ENCODE data around the gene SPATS2L. TPM values are rescaled to one million over a fixed set of nuclear protein-coding genes. Genes with fewer than 3 reads are reported as not detected.

Gene SPATS2L
- total and polyA plus RNA-seq, 2 of the 13 experiments (the other 11 are each of a cell fraction or from before 2014, with no cell fraction given): 154 to 212 TPM

GRCh38 chr2:200367155-200367554, 60.7 kb downstream of the SPATS2L start (continued):
- no peak for TF ChIP-seq ZNF280B (CRISPR knock-in tag; IDR thresholded peaks at IDR 0.05; ENCODE audit: borderline replicate concordance)
- TF ChIP-seq BRF2 (CRISPR knock-in tag; IDR thresholded peaks at IDR 0.05): no peak
- no peak for TF ChIP-seq ZNF687 (CRISPR knock-in tag; IDR thresholded peaks at IDR 0.05)
- TF ChIP-seq DPF2 (CRISPR knock-in tag; IDR thresholded peaks at IDR 0.05; ENCODE audit: borderline replicate concordance, low read depth): peak; percentile 97
- no peak for TF ChIP-seq ZBTB4 (CRISPR knock-in tag; IDR thresholded peaks at IDR 0.05; ENCODE audit: borderline replicate concordance)
- peak; percentile 74; the same call in 1 of the 2 replicates for TF ChIP-seq HMG20B (CRISPR knock-in tag; conservative IDR thresholded peaks at IDR 0.05)
- TF ChIP-seq ZNF232 (CRISPR knock-in tag; IDR thresholded peaks at IDR 0.05; ENCODE audit: borderline replicate concordance): no peak
- no peak for TF ChIP-seq ZNF83 (CRISPR knock-in tag; IDR thresholded peaks at IDR 0.05; ENCODE audit: borderline replicate concordance)
- no peak for TF ChIP-seq ZNF510 (CRISPR knock-in tag; IDR thresholded peaks at IDR 0.05; ENCODE audit: low read depth)
- TF ChIP-seq ZHX1 (CRISPR knock-in tag; IDR thresholded peaks at IDR 0.05; ENCODE audit: low read depth): no peak
- peak; percentile 55; the same call in 1 of the 2 replicates for TF ChIP-seq TFE3 (CRISPR knock-in tag; IDR thresholded peaks at IDR 0.05)
- no peak for TF ChIP-seq ZNF143 (CRISPR knock-in tag; IDR thresholded peaks at IDR 0.05)
